PC-3 (cell line): ENCODE results near the gene TUBD1. TPM values are rescaled to one million over a fixed set of nuclear protein-coding genes. Genes with fewer than 3 reads are reported as not detected.

Experiments
- ATAC-seq: fragments of 200-7000 bp; cut with Tn5 transposase; 2 replicates; pipeline ENCODE4 v1.9.1; 2020; ENCODE audit warnings: mild to moderate bottlenecking, moderate library complexity
- BruUV-seq: library from RNA; stranded (reverse); fragments of 400-500 nt; replicated peaks from 2 replicates; lab custom pipeline; 2021; lab: Mats Ljungman, UMichigan
- CTCF ChIA-PET: fragments of 300-600 bp; sonication (Branson Sonifier 250); formaldehyde crosslinking; loops from one replicate; lab custom pipeline; 2022; ENCODE audit warnings: antibody characterized with exemption; lab: Charles Lee
- POLR2A ChIA-PET: fragments of 300-600 bp; sonication (Branson Sonifier 250); formaldehyde crosslinking; loops from one replicate; lab custom pipeline; 2022; ENCODE audit warnings: antibody characterized with exemption; ENCODE audit not compliant: unreplicated experiment; lab: Charles Lee
- DNase-seq: peaks from one replicate; pipeline ENCODE4 v3.0.0-alpha.2; 2015
- H2AFZ ChIP-seq: fragments of 300-600 bp; sonication (generic); 2 replicates; pipeline ENCODE4 v1.6.0; 2016; ENCODE audit warnings: antibody characterized with exemption, low read length
- H3F3A ChIP-seq: fragments of 300-600 bp; sonication (generic); one replicate; pipeline ENCODE4 v1.6.0; 2017; ENCODE audit warnings: antibody characterized with exemption, low read length, control low read depth, mild to moderate bottlenecking; ENCODE audit not compliant: unreplicated experiment
- H3K27ac ChIP-seq: fragments of 300-600 bp; sonication (generic); 2 replicates; pipeline ENCODE4 v1.5.1; 2016; ENCODE audit warnings: mild to moderate bottlenecking, low read length
- H3K27me3 ChIP-seq: fragments of 300-600 bp; sonication (generic); 2 replicates; pipeline ENCODE4 v1.6.1; 2016; ENCODE audit warnings: low read length, mixed read lengths
- H3K36me3 ChIP-seq: fragments of 300-600 bp; sonication (generic); 2 replicates; pipeline ENCODE4 v1.6.1; 2016; ENCODE audit warnings: low read depth, mixed run types, low read length, mixed read lengths
- H3K4me1 ChIP-seq: fragments of 300-600 bp; sonication (generic); 2 replicates; pipeline ENCODE4 v1.5.1; 2016; ENCODE audit warnings: low read length; ENCODE audit not compliant: insufficient read depth
- H3K4me2 ChIP-seq: fragments of 300-600 bp; sonication (generic); 2 replicates; pipeline ENCODE4 v1.6.0; 2016; ENCODE audit warnings: low read length
- H3K4me3 ChIP-seq: fragments of 300-600 bp; sonication (generic); 2 replicates; pipeline ENCODE4 v1.5.1; 2016; ENCODE audit warnings: mild to moderate bottlenecking, low read length, mixed read lengths
- H3K79me2 ChIP-seq: fragments of 300-600 bp; sonication (generic); 2 replicates; pipeline ENCODE4 v1.6.1; 2017; ENCODE audit warnings: low read length, mixed read lengths
- H3K9ac ChIP-seq: fragments of 300-600 bp; sonication (generic); 2 replicates; pipeline ENCODE4 v1.6.0; 2016; ENCODE audit warnings: mild to moderate bottlenecking, low read length
- H3K9me2 ChIP-seq: fragments of 300-600 bp; sonication (generic); replicated peaks from 2 replicates; pipeline ENCODE4 v1.6.1; 2016; ENCODE audit warnings: mixed run types, low read length, mixed read lengths
- H3K9me3 ChIP-seq: fragments of 300-600 bp; sonication (generic); 2 replicates; pipeline ENCODE4 v1.6.1; 2016; ENCODE audit warnings: low read length, mixed read lengths
- H4K20me1 ChIP-seq: fragments of 300-600 bp; sonication (generic); 2 replicates; pipeline ENCODE4 v1.6.1; 2016; ENCODE audit warnings: low read length, mixed read lengths
- EZH2 ChIP-seq: fragments of 300-600 bp; sonication (generic); IDR thresholded peaks from one replicate; pipeline ENCODE4 v1.6.1; 2017; ENCODE audit warnings: antibody characterized with exemption, mild to moderate bottlenecking, low read length; ENCODE audit not compliant: unreplicated experiment
- EZH2phosphoT487 ChIP-seq: fragments of 300-600 bp; sonication (generic); IDR thresholded peaks from 2 replicates; pipeline ENCODE4 v1.6.1; 2018; ENCODE audit warnings: mild to moderate bottlenecking, antibody characterized with exemption, low read length, borderline replicate concordance
- intact Hi-C: fragments of 100-400 bp; cut with micrococcal nuclease; formaldehyde crosslinking; loops from 2 replicates; pipeline ENCODE4 v1.9.0; 2023
- total RNA-seq: library from RNA; depleted of rRNA; stranded (reverse); fragments of >200 nt; gene quantifications from 2 replicates; pipeline ENCODE4 v1.2.3, GENCODE V29; 2014
- TF ChIP-seq, protein P1 (sequence below): fragments of 300-600 bp; sonication (generic); conservative IDR thresholded peaks from 2 replicates; pipeline ENCODE4 v1.5.1; 2017; ENCODE audit warnings: antibody characterized with exemption, low read depth, mild to moderate bottlenecking, low read length

The TUBD1 gene
- total RNA-seq, 1 experiment from 2014 or later = 8.2 TPM

DNA sequence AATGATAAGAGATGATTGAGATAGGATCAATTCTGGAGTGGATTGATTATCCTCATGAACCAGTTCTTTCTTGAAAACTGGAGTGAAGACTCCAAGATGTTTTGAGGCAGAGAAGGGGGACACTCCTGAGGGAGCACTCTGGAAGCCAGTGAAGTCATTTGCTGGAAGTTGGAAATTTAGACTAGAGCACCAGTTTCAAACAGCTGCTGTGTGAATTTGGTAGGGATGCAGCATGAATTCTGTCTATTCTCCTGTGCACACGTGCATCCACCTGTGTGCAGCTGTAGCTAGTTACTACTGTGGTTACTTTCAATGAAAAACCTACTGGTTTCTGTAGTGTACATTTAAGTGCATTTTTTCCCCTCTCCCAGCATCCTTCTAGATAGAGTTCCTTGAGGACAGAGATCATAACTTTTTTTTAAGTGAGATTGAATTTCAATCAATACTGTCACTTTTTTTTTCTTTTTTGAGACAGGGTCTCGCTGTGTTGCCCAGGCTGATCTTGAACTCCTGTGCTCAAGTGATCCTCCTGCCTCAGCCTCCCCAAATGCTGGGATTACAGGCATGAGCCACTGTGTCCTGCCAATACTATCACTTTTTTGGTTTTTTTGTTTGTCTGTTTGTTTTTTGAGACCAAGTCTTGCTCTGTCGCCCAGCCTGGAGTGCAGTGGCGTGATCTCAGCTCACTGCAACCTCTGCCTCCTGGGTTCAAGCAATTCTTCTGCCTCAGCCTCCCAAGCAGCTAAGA lies 65.9 kb downstream of the TUBD1 start:
- Histone ChIP-seq H3K27ac (peak overlapping the region; percentile 96), H3K9me3 (no peaks in the 10 kb centered on the region), H3K9me2 (no peaks in the 10 kb centered on the region), H3F3A (peaks cover 20% of the 10 kb centered on the region), H3K36me3 (no peaks in the 10 kb centered on the region), H3K4me3 (no peak overlapping the region), H3K27me3 (no peaks in the 10 kb centered on the region), H2AFZ (no peak overlapping the region), H4K20me1 (no peaks in the 10 kb centered on the region), H3K9ac (peak overlapping the region; percentile 12; the same call in 1 of the 2 replicates), H3K4me1 (peaks cover 66% of the 10 kb centered on the region), H3K4me2 (0 out of 2 replicates have a peak overlapping the region, but pooled peaks have one; percentile 22), H3K79me2 (peaks cover 40% of the 10 kb centered on the region)
- intact Hi-C loops = no loop called here
- no peak for ATAC-seq
- CTCF ChIA-PET = no interaction called here
- POLR2A ChIA-PET = interaction anchor here (0.7 to 2.7 kb wide), 3 partner anchors 11 to 40 kb away, joined by 4 to 51 read pairs (median 10); no protein-coding TSS in a partner anchor
- no TSS peak for BruUV-seq
- TF ChIP-seq EZH2phosphoT487 = no peak
- DNase-seq = no peak

DNA sequence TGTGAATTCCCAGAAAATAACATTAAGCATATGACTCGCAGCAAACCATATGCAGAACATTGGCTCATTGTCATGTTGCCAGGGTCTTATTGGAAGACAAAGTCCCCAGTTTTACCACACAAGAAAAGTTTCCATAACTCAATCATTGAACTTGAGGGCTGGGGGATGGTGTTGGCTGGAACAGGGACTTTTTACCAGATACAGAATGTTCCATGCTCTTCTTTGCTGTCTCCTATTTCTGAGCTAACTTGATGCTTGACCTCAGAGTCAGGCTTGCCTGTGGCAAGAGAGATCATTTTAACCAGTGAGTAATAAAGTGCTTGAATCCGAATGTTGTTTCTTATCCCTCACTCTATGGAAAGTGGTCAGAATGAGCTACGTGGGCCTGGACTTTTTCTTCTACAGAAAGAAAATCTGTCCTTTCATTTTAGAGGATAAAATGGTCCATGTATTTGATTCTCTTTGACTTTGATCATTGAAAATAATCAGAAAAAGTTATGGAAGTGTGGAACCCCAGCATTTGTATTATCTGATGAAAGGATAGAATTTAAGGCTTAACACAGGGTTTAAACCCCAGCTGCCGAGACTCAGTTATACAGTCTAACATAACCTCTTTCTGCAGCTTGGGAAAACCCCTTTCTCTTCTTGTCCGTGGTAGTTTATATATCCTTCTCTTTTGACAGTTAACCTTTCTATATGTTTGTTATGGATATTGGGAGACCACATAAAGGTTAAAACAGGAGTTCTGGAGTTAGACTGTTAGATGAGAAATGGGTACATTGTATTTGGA lies 67.0 kb downstream of the TUBD1 start:
- Histone ChIP-seq H2AFZ (no peak overlapping the region), H3K9ac (peak overlapping the region; percentile 12; the same call in 1 of the 2 replicates), H3K9me3 (no peaks in the 10 kb centered on the region), H3K79me2 (peaks cover 30% of the 10 kb centered on the region), H3K9me2 (no peaks in the 10 kb centered on the region), H3K36me3 (no peaks in the 10 kb centered on the region), H3K4me1 (peaks cover 55% of the 10 kb centered on the region), H3K27ac (peak overlapping the region; percentile 96), H3K4me3 (no peak overlapping the region), H3K4me2 (peak overlapping the region; percentile 22), H3K27me3 (no peaks in the 10 kb centered on the region), H3F3A (peaks cover 20% of the 10 kb centered on the region), H4K20me1 (no peaks in the 10 kb centered on the region)
- ChIA-PET CTCF (no interaction called here), POLR2A (interaction anchor here (0.7 to 0.8 kb wide), 2 partner anchors 12 to 39 kb away, joined by 3 to 4 read pairs; no protein-coding TSS in a partner anchor)
- BruUV-seq = no TSS peak
- peak; percentile 57 for DNase-seq
- TF ChIP-seq EZH2 = no peak
- no peak for TF ChIP-seq EZH2phosphoT487
- TF ChIP-seq, protein P1, sequence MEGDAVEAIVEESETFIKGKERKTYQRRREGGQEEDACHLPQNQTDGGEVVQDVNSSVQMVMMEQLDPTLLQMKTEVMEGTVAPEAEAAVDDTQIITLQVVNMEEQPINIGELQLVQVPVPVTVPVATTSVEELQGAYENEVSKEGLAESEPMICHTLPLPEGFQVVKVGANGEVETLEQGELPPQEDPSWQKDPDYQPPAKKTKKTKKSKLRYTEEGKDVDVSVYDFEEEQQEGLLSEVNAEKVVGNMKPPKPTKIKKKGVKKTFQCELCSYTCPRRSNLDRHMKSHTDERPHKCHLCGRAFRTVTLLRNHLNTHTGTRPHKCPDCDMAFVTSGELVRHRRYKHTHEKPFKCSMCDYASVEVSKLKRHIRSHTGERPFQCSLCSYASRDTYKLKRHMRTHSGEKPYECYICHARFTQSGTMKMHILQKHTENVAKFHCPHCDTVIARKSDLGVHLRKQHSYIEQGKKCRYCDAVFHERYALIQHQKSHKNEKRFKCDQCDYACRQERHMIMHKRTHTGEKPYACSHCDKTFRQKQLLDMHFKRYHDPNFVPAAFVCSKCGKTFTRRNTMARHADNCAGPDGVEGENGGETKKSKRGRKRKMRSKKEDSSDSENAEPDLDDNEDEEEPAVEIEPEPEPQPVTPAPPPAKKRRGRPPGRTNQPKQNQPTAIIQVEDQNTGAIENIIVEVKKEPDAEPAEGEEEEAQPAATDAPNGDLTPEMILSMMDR = no peak
- peak; percentile 2; the same call in 1 of the 2 replicates for ATAC-seq
- intact Hi-C loops = no loop called here

DNA sequence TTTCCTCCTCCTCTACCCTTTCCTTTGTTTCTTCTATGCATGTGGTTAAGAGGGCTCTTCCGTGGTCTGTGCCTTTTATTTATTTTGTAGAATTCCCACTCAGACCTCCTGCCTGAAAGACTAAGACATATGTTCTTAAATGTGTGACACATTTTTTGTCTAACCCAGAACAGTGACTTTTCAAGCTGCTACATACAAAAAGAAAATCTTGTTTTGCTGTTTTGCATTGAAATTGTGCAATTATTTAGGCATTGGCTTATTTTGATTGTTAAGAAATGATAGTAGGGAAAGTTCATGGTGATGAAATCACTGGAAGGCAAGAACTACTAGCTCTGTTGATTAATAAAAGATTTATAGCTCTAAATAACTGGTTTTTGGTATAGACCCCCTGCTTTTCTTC lies 76.8 kb downstream of the TUBD1 start:
- no TSS peak for BruUV-seq
- intact Hi-C loops = no loop called here
- POLR2A ChIA-PET = interaction anchor here (0.6 kb wide), 1 partner anchor 22 kb away, joined by 30 read pairs; no protein-coding TSS in a partner anchor
- Histone ChIP-seq H3K27ac (no peak overlapping the region), H3K79me2 (no peaks in the 10 kb centered on the region), H3K4me1 (peaks cover 5% of the 10 kb centered on the region; the same call in 1 of the 2 replicates), H4K20me1 (no peaks in the 10 kb centered on the region), H3K36me3 (peaks cover 4% of the 10 kb centered on the region; the same call in 1 of the 2 replicates), H3K9me3 (no peaks in the 10 kb centered on the region), H2AFZ (no peak overlapping the region), H3K9me2 (no peaks in the 10 kb centered on the region), H3K27me3 (no peaks in the 10 kb centered on the region), H3K9ac (no peak overlapping the region), H3K4me3 (no peak overlapping the region), H3F3A (no peaks in the 10 kb centered on the region), H3K4me2 (no peak overlapping the region)
- CTCF ChIA-PET = no interaction called here
- no peak for DNase-seq
- TF ChIP-seq EZH2phosphoT487 = no peak
- TF ChIP-seq, protein P1 = no peak
- TF ChIP-seq EZH2 = no peak
- ATAC-seq = no peak
